HG03175 (cell line): Measurements from ENCODE around the gene ZNF292.
"Not testable (repeated sequence)": the region's sequence is repeated elsewhere in the genome, so short reads cannot be mapped to it uniquely, and the experiment has no call there.

Experiments
- ATAC-seq: cut with Tn5 transposase; IDR thresholded peaks from one replicate; pipeline ENCODE4 v1.9.1; 2021; ENCODE audit warnings: mild to moderate bottlenecking, moderate library complexity; ENCODE audit not compliant: unreplicated experiment

Gene ZNF292

DNA sequence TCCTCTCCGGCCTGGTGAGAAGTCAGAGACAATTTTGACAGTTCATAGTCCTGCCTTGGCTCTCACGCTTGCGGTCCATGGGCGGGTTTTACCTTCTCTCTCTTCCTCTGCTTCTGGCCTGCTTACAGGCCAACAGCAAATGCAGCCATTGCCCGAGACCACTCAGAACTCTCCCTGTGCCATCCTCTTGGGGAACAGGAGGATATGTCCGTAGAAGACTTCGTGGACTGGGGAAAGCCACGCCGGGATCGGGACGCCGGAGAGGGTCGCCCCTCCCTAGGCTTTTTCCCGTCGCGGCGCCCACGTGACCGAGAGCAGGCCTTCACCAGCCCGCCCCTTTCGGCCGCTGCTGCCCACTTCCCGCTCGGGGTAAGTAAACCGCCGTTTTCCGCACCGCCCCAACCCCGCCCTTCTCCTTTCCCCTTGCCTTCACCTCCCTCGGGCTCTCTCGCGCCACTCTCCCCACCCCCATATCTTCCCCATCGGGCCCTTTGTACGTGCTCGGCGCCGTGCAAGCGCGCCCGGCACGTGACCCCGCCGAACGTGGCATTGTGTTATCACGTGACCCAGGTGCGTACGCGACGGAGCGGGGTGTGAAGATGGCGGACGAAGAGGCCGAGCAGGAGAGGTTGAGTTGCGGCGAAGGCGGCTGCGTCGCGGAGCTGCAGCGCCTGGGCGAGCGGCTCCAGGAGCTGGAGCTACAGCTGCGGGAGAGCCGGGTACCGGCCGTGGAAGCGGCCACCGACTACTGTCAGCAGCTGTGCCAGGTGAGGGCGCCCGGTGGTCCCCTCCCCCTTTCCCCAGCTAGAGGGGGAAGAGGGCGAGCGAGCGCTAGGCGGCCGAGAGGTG lies at the start of gene ZNF292:
ZNF292 (plus strand) TSS at position 573 of the 849 bp plus-strand sequence; CDS start at position 600, 27 bp downstream.
- peak; percentile 78 for ATAC-seq

DNA sequence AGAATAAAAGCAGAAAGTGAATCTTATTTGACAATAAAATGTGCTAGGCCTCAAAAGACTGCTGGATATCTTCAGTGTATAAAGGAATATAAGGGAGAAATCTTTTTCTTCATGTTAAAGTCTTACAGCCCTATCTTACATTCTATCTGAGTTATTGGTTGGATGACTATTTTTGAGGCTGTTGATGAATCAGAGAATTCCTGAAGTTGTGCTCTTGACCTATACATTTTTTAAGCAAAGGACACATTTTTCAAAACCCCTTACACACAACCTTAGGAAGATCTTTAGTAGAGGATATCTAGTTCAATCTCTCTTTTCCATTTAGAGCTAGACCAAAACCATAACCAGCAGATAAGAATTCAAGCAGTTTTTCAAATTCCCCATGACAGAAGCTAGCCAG lies 49.5 kb upstream of the ZNF292 start:
- no peak for ATAC-seq

DNA sequence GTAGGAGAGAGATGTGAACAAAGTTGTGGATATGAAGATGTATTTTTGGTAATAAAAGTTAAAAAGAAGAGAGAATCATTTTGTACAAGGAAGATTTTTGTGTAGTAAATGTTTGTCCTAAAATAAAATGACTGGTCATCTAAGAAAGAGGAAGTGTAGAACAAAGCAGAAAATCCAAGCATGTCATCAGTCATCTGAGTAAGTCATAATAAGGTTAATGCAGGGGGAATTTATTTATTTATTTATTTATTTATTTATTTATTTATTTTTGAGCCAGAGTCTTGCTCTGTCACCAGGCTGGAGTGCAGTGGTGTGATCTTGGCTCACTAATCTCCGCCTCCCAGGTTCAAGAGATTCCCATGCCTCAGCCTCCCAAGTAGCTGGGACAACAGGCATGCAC lies 44.7 kb upstream of the ZNF292 start:
- no peak for ATAC-seq

DNA sequence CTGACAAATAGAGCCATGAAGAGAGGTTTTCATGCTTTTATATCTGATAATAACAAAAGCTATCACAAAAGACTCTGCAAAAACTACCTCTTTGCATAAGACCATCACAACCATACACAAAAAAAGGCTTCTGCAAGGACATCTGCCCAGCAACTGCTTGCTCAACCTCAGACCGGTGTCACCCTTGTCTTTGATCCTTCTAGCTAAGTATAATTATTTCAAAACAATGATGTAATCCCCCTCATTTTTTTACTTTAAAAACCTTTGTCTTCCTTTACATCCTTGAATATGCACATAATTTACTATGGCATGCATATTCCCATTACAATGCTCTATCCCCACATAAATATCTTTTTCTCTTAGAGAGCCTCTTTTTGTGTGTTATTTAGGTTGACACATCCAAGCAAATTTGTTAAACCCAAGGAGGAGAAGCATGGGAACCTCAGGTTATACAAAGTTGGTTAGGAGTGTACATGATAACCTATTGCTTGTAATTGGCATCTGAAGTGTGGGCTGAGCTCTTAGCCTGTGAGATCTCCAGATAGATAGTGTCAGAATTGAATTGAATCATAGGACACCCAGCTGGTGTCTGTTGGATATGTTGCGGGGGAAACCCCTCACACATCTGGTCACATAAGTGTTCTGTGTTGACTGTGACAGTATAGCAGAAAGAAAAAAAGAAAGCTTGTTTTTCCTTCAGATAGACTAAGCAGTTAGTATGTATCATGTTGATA lies 39.8 kb upstream of the ZNF292 start:
- peak; percentile 84 for ATAC-seq

DNA sequence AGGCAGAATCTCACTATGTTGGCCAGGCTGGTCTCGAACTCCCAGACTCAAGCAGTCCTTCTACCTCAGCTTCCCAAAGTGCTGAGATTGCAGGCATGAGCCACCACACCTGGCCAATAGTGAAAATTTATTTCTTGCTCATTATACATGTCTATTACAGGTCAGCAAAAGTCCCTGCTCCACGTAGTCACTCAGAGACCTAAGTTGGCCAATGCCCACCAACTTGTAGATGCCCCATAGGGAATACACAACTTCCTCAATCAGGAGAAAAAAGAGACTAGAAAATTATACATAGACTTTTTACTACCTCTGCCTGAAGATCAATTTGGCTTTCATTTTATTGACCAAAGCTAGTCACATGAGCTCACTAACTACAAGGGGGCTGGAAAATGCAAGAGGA lies 38.4 kb upstream of the ZNF292 start:
- ATAC-seq: no peak

DNA sequence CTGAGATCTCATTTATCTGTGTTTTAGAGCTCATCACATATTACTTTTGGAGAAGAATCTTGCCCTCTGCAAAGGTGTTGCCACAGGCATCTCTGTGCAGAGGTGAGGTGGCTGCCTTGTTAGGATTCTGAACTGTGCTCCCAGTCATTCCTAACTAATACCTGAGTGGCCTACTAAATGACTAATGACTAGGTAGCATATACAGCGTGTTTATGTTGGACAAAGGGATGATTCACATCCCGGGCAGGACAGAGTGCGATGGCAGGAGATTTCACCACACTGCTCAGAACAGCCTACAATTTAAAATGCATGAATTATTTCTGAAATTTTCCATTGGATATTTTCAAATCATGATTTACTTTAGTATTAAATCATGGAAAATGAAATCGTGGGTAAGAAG lies 37.3 kb upstream of the ZNF292 start:
- no peak for ATAC-seq

DNA sequence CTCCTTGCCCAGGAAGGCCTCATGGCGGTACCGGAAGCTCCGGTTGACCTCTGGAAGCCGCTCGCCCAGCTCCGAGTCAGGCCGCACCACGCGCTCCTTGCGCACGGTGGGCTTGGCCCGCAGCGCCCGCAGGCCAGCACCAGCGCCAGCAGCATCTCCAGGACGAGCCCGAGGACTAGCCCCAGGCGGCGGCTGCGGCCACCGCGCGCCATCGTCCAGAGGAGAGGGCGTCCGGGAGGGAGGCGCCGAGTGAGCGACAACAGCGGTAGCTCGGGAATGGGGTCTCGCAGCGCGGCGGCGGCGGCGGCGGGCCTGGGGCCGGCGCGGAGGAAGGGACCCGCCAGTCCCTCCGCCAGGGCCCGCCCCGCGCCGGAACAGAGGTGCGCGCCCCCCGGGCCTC lies 32.9 kb upstream of the ZNF292 start:
- ATAC-seq: no peak

DNA sequence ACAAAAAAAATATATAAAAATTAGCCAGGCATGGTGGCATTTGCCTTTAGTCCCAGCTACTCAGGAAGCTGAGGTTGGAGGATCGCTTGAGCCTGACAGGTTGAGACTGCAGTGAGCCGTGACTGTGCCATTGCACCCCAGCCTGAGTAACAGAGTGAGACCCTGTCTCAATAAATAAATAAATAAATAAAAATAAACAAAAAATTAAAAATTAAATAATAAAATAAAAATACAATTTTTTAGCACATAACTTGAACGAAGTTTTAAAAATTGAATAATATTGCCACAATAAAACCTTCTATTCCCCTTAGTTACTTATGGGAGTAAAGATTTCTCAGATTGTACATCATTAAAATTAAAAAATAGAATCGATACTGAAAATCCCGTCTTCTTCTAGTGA lies 31.3 kb upstream of the ZNF292 start:
- no peak for ATAC-seq

DNA sequence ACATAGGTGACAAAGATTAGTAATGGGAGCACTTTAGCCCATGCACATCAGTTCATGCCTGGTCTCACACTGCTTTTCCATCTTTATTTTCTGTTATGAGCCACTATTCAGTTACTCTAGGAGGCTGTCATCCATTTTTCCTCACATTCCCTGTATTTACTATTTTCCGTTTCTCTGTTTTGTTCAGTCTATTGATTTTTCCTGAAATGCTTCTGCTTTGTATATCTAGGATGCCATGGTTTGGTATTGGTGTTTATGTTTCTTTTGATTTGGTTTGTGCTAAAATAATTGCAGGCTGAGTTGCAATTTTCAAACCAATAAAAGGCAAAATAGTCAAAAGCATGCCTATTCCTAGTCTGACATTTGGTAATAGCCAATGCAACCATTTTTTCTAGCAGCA lies 28.9 kb upstream of the ZNF292 start:
- no peak for ATAC-seq

DNA sequence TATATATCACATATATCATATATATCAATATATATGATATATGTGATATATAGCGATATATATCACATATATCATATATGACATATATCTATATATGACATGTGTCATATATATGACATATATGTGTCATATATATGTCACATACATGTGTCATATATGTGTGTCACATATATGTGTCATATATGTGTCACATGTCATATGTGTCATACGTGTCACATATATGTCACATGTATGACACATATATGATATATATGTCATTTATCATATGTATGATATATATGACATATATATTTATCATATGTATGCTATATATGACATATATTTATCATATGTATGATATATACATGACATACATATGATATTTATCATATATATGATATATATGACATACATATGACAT lies 27.6 kb upstream of the ZNF292 start:
- ATAC-seq: no peak

DNA sequence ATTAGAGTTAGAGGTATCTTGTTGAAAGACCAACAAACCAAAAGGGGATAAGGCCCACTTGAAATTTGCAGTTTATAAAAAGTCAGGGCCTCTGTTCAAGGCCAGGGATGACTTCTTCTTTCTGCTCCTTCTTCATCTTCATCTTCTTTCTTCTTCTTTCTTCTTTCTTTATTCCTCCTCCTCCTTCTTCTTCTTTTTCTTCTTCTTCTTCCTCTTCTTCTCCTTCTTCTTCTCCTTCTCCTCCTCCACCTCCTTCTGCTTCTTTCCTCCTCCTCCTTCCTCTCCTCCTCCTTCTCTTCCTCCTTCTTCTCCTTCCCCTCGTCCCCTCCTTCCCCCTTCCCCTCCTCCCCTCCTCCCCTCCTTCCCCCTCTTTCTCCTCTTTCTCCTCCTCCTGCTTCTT lies 18.4 kb upstream of the ZNF292 start:
- no peak for ATAC-seq

DNA sequence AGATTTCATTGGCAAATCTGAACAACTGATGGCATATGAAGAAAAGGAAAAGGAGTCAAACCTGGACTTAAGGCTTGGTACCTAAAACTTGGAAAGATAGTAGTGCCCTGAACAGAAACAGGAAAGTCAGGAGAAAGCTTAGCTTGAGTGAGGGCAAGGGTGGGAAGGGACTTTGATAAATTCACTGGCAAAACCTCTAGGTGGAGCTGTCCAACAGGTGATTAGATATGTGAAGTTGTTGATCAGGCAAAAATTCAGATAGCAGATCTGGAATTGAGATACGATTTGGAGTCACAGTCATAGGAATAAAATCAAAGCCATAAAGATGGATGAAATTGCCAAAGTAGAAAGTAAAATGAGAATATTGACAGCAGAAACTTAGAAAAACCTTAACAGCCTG lies 16.1 kb upstream of the ZNF292 start:
- peak; percentile 73 for ATAC-seq

DNA sequence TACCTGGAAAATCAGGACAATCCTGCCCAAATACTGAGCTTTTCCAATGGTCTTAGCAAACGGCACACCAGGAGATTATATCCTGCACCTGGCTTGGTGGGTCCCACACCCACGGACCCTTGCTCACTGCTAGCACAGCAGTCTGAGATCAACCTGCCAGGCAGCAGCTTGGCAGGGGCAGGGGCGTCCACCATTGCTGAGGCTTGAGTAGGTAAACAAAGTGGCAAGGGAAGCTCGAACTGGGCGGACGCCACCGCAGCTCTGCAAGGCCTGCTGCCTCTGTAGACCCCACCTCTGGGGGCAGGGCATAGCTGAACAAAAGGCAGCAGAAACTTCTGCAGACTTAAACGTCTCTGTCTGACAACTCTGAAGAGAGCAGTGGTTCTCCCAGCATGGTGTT lies 15.4 kb upstream of the ZNF292 start:
- ATAC-seq: not testable (repeated sequence)

DNA sequence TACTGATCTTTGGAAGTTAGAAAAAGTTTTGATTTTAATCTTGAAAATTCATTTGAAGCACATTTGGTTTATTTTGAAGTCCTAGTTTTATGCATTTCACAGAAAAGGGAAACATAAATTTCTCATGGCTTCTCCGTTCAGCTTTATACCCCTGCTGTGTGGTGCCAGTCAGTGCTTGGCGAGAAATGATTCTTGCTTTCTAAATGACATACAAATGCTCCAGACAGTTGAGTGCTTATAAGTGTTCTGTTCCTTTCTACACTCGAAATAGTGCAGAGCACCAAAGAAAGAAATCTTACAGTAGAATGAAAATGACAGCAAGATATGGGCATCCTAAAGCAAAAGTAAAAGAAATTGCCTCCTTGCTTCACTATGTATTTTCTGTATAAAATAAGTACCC lies 9.0 kb upstream of the ZNF292 start:
- peak; percentile 56 for ATAC-seq

DNA sequence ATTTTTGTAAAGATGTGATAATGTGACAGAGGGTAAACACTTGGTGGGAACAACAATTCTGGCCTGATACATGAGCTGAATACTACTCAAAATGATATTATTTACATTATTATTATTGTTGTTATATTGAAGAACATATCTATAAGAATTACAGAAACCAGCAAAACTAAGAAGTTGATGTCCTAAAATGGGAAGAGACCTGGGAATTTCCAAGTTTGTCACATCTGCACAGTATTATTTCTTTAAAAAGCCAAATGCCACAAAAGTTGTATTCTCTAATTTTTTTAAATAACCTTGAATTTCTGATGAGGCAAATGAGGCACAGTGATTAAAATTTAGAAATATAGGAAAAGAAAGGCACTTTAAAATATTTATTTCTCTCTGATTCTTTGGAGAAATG lies 5.0 kb upstream of the ZNF292 start:
- no peak for ATAC-seq

DNA sequence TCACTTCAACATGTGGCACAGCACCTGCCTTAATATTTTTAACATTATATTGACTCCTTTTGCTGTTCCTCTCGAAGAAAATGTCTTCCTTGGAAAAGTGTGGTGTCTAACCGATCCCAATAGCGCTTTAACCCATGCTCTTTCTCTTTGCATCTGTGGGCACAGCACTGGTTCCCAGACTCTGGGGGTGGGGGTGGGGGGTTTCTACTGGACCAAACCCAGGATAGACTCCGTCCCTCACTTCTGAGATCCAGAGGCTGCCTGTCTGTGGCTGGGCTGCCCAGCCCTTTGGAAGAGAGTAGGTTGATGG lies 3.9 kb upstream of the ZNF292 start:
- ATAC-seq: no peak

DNA sequence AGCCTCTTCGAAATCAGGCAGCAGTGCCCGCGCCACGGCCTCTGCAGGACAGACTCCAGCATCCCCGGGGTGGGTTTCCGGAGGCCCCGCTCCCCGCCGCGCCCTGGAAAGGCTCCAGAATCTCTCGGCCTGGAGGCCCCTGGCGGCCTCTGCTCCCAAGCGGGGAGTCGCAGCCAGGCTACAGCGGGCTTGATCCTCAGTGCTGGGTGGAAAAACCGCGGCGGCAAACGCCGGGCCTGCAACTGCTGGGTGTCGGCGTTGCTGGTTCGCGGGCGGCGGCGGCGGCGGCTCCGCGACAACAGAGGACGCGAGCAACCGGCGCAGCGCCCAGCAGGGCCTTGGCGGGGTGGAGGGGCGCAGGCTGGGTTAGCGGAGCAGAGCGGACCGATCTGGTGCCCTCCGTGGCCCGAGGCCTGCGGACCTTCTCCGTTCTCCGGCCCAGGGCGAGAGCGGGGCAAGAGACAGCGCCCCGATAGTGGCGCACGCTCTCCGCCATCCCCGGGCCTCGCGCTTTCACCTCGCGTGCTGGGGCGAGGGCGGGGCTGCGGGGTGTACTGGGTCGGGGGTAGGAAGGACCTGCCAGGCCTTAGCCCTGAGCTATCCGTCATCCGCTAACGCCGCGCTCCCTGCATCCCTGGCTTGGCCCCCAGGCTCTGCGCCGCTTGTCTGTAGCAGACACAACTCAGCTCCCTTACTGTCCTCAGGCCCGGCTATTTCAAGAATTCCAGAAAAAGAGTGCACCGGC lies 3.4 kb upstream of the ZNF292 start:
- ATAC-seq: peak; percentile 39

DNA sequence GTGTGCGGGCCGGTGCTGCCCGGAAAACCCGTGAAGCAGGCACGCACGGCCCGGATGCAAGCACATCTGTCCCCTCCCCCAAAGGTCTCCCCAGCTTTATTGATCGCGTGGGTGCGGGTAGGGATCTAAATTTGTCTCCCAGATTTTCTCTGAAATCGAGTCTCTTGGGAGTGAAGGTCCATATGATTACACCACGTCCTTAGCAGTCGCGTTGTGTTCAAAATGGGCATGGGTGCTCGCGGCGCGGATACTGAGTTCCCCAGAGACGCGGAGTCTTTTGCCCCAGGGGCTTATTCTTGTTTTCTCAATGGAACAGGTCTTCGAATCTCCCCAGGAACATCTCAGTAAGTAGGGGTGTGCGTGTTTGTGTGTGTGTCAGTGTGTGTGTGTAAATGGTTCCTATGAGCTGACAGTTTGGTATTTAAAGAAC lies 2.8 kb upstream of the ZNF292 start:
- ATAC-seq: no peak

DNA sequence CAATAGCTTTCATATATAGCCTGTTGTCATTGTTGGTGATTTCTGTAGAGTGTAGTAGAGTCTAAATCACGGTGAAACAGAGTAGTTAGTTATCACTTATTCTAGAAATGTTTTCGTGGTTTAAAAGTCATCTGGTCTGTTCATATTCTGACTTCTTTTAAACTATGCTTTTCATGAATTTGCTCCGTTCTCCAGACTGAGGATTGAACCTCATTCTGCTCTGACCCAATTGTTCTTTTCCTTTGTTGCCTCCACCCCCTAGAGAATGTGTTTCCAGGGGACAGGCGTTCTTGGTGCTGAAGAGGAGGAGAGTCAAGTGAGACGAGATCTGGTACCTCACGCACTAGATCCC lies 748 bp upstream of the ZNF292 start:
- no peak for ATAC-seq

DNA sequence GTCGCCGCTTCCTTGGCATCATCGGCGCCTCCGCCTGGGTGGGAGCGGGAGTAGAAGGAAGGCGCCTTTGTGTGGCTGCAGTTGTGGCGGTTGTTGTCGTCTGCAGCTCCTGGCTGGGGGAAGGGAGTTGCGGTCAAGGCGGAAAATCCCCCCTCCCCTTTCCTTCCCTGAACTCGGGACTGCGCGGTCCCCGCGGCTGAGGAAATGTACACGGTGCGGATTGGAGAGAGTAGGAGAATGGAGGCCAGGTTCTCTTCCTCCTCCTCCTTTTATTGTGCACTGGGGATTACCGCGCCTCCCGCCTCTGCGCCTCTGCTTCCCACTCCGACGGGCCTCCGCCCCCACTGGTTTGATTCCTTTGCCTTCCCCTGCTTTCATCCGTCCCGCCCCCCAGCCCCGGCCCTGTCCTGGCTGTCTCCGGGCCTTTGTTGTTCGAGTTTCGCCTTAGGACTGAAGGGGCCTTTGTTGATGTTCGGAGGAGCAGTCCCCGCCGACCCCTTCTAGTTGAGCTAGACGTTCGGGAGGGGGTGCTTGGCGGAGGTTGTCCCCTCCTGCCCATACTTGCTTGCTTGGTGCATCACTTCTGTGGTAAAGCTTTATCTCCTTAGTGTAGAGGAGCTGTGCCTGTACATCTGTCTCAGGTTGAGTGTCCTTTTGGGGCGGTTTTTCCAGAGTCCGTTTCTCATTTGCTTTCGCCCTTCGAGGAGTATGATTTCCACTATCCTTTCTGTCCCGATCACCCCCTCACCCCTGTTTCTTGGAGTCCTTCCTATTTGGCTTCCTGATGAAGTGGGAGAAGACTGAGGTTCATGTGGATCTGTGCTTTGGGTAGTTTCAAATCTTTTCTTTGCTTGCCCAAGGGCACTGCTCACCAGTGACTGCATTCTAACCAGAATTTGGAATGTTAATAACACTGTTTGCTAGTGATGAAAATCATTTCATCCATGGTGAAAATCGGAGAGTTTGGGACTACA lies 764 bp downstream of the ZNF292 start:
- no peak for ATAC-seq

DNA sequence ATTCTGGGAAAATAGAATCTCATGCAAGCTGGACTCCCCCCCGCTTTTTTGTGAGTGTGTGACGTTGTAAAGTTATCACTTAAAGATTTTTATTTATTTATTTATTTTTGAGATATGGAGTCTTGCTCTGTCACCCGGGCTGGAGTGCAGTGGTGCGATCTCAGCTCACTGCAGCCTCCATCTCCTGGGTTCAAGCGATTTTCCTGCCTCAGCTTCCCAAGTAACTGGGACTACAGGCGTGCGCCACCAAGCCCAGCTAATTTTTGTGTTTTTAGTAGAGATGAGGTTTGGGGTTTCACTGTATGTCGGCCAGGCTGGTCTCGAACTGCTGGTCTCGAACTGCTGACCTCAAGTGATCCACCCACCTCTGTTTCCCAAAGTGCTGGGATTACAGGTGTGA lies 2.2 kb downstream of the ZNF292 start:
- ATAC-seq: not testable (repeated sequence)
